Mesenchymal stem cell (in vitro differentiated cells and primary cell): ENCODE data around the gene KAT7.

Experiments used
- DNase-seq: peaks from one replicate; pipeline ENCODE4 v3.0.0-alpha.2; 2013
- H2AFZ ChIP-seq: one replicate; pipeline ENCODE4 v1.6.1; 2013; ENCODE audit warnings: low read depth, mild to moderate bottlenecking, control low read depth, inconsistent platforms, low read length, moderate library complexity
- H2AK5ac ChIP-seq: 2 replicates; pipeline ENCODE4 v1.6.1; 2013; ENCODE audit warnings: low read length, moderate library complexity, mild to moderate bottlenecking, inconsistent platforms; ENCODE audit not compliant: severe bottlenecking
- H2BK120ac ChIP-seq: one replicate; pipeline ENCODE4 v1.6.1; 2013; ENCODE audit warnings: low read depth, mild to moderate bottlenecking, inconsistent platforms, low read length, moderate library complexity
- H2BK12ac ChIP-seq, 2 experiments: one replicate each; pipeline ENCODE4 v1.6.1; 2013; ENCODE audit warnings: inconsistent platforms in 2 of 2, low read length in 2 of 2, mild to moderate bottlenecking in 2 of 2, moderate library complexity in 2 of 2, control low read depth in 1 of 2
- H2BK15ac ChIP-seq: one replicate; pipeline ENCODE4 v1.6.1; 2013; ENCODE audit warnings: mild to moderate bottlenecking, low read depth, inconsistent platforms; ENCODE audit not compliant: poor library complexity, severe bottlenecking
- H2BK5ac ChIP-seq: 2 replicates; pipeline ENCODE4 v1.6.1; 2013; ENCODE audit warnings: low read depth, mild to moderate bottlenecking, low read length, control low read depth, inconsistent platforms; ENCODE audit not compliant: poor library complexity, severe bottlenecking
- H3K14ac ChIP-seq, 2 experiments: one replicate each; pipeline ENCODE4 v1.6.1; 2013; ENCODE audit warnings: inconsistent platforms in 2 of 2, low read length in 2 of 2, control low read depth in 1 of 2, mild to moderate bottlenecking in 1 of 2, moderate library complexity in 1 of 2
- H3K18ac ChIP-seq, 2 experiments: one replicate each; pipeline ENCODE4 v1.6.1; 2013; ENCODE audit warnings: inconsistent platforms in 2 of 2, low read length in 2 of 2, control low read depth in 1 of 2, low read depth in 1 of 2, mild to moderate bottlenecking in 1 of 2
- H3K23ac ChIP-seq, 2 experiments: one replicate each; pipeline ENCODE4 v1.6.1; 2013; ENCODE audit warnings: inconsistent platforms in 2 of 2, low read length in 2 of 2, mild to moderate bottlenecking in 2 of 2, moderate library complexity in 2 of 2, control low read depth in 1 of 2
- H3K27ac ChIP-seq: 2 replicates; pipeline ENCODE4 v1.5.1; 2013; ENCODE audit warnings: mild to moderate bottlenecking, moderate library complexity, low read length, control low read depth, inconsistent platforms; ENCODE audit not compliant: poor library complexity, severe bottlenecking
- H3K27me3 ChIP-seq, 2 experiments: 2 replicates each; pipeline versions ENCODE4 v1.6.1 to v1.7.0; 2013; ENCODE audit warnings: low read length in 2 of 2, mild to moderate bottlenecking in 2 of 2, moderate library complexity in 2 of 2, control low read depth in 1 of 2, inconsistent platforms in 1 of 2; ENCODE audit not compliant: control insufficient read depth in 1 of 2, insufficient read depth in 1 of 2
- H3K36me3 ChIP-seq, 2 experiments: 2 replicates each; pipeline versions ENCODE4 v1.6.1 to v1.7.0; 2013; ENCODE audit warnings: low read length in 2 of 2, control low read depth in 1 of 2, inconsistent platforms in 1 of 2, low read depth in 1 of 2, mild to moderate bottlenecking in 1 of 2; ENCODE audit not compliant: insufficient read depth in 2 of 2, control insufficient read depth in 1 of 2
- H3K4ac ChIP-seq, 2 experiments: one replicate each; pipeline ENCODE4 v1.6.1; 2013; ENCODE audit warnings: inconsistent platforms in 2 of 2, low read length in 2 of 2, mild to moderate bottlenecking in 2 of 2, moderate library complexity in 2 of 2, control low read depth in 1 of 2, low read depth in 1 of 2
- H3K4me1 ChIP-seq: 2 replicates; pipeline ENCODE4 v1.6.1; 2013; ENCODE audit warnings: low read depth, low read length, control low read depth; ENCODE audit not compliant: control insufficient read depth, insufficient read depth
- H3K4me2 ChIP-seq: 2 replicates; pipeline ENCODE4 v1.6.1; 2013; ENCODE audit warnings: low read length, mild to moderate bottlenecking, inconsistent platforms; ENCODE audit not compliant: poor library complexity, severe bottlenecking
- H3K4me3 ChIP-seq, 2 experiments: 2 replicates each; pipeline versions ENCODE4 v1.5.1 to v1.7.0; 2013; ENCODE audit warnings: low read length in 2 of 2, mild to moderate bottlenecking in 2 of 2, control low read depth in 1 of 2, low read depth in 1 of 2; ENCODE audit not compliant: insufficient read depth in 1 of 2
- H3K79me1 ChIP-seq: replicated peaks from 2 replicates; pipeline ENCODE4 v1.6.1; 2013; ENCODE audit warnings: mild to moderate bottlenecking, control low read depth, low read length, inconsistent platforms; ENCODE audit not compliant: poor library complexity, severe bottlenecking
- H3K9ac ChIP-seq: 2 replicates; pipeline ENCODE4 v1.7.0; 2013; ENCODE audit warnings: mild to moderate bottlenecking, low read length, moderate library complexity
- H3K9me3 ChIP-seq: 2 replicates; pipeline ENCODE4 v1.7.0; 2013; ENCODE audit warnings: mild to moderate bottlenecking, low read length; ENCODE audit not compliant: control insufficient read depth
- H4K8ac ChIP-seq: one replicate; pipeline ENCODE4 v1.6.1; 2013; ENCODE audit warnings: inconsistent platforms, mild to moderate bottlenecking, low read length, moderate library complexity
- H4K91ac ChIP-seq: one replicate; pipeline ENCODE4 v1.6.1; 2013; ENCODE audit warnings: mild to moderate bottlenecking, low read length, inconsistent platforms
- WGBS: methylation state at CpG from one replicate; pipeline ENCODE4 v1.1.7; 2013; ENCODE audit warnings: mixed read lengths; 5-methylcytosine and 5-hydroxymethylcytosine counted together

KAT7 gene

GRCh38 chr17:49881054-49881402, 92.5 kb downstream of the KAT7 start:
- no peaks in the 10 kb centered on the region for H3K36me3 ChIP-seq
- no peak overlapping the region for H3K14ac ChIP-seq
- H3K4me1 ChIP-seq: peaks cover 6% of the 10 kb centered on the region
- no peak overlapping the region for H2AFZ ChIP-seq
- peaks cover 73 to 75% of the 10 kb centered on the region in 2 experiments for H3K27me3 ChIP-seq
- H2BK5ac ChIP-seq: no peak overlapping the region
- no peak overlapping the region for H3K4ac ChIP-seq
- no peak overlapping the region for H2AK5ac ChIP-seq
- no peaks in the 10 kb centered on the region for H3K79me1 ChIP-seq
- no peak overlapping the region for H2BK12ac ChIP-seq
- no peak for DNase-seq
- H3K27ac ChIP-seq: no peak overlapping the region
- no peak overlapping the region for H4K8ac ChIP-seq
- no peak overlapping the region for H3K18ac ChIP-seq
- no peak overlapping the region for H2BK120ac ChIP-seq
- H3K4me3 ChIP-seq: no peak overlapping the region
- H3K23ac ChIP-seq: no peak overlapping the region
- no peak overlapping the region for H3K9ac ChIP-seq
- no peak overlapping the region for H3K4me2 ChIP-seq
- H3K9me3 ChIP-seq: no peaks in the 10 kb centered on the region
- WGBS: 17% methylated on average over 1 of the region's 5 CpGs
- no peak overlapping the region for H4K91ac ChIP-seq
- no peak overlapping the region for H2BK15ac ChIP-seq

- H3K14ac ChIP-seq: no peak overlapping the region
- 67% methylated on average over 7 of the region's 7 CpGs for WGBS
- no peak overlapping the region for H2AK5ac ChIP-seq
These were observed 94.0 kb downstream of the KAT7 start for GRCh38 chr17:49882434-49882833.

More at GRCh38 chr17:49882434-49882833, 94.0 kb downstream of the KAT7 start:
- H3K9ac ChIP-seq: no peak overlapping the region
- peaks cover 76 to 81% of the 10 kb centered on the region in 2 experiments for H3K27me3 ChIP-seq
- H2BK120ac ChIP-seq: no peak overlapping the region
- no peak for DNase-seq
- H4K91ac ChIP-seq: no peak overlapping the region
- H3K4ac ChIP-seq: no peak overlapping the region
- no peak overlapping the region for H3K23ac ChIP-seq
- H3K79me1 ChIP-seq: no peaks in the 10 kb centered on the region
- no peak overlapping the region for H3K4me2 ChIP-seq
- no peak overlapping the region for H4K8ac ChIP-seq
- no peak overlapping the region for H2BK15ac ChIP-seq
- H3K4me1 ChIP-seq: peaks cover 10% of the 10 kb centered on the region
- H3K9me3 ChIP-seq: no peaks in the 10 kb centered on the region
- H3K36me3 ChIP-seq: no peaks in the 10 kb centered on the region
- H3K27ac ChIP-seq: no peak overlapping the region
- H3K18ac ChIP-seq: no peak overlapping the region
- H2BK12ac ChIP-seq: no peak overlapping the region
- H3K4me3 ChIP-seq: no peak overlapping the region
- no peak overlapping the region for H2AFZ ChIP-seq
- no peak overlapping the region for H2BK5ac ChIP-seq
